Muscle layer of duodenum (tissue), 2 donors: ENCODE data around the gene FOXC2.

Experiments used
- H3K27ac ChIP-seq: one replicate; pipeline ENCODE4 v1.7.0; 2013; ENCODE audit warnings: mild to moderate bottlenecking, low read length
- H3K27me3 ChIP-seq: one replicate; pipeline ENCODE4 v1.7.0; 2013; ENCODE audit warnings: low read depth, mild to moderate bottlenecking, control low read depth, low read length
- H3K36me3 ChIP-seq, 2 donors: one replicate each; pipeline ENCODE4 v1.7.0; 2013; ENCODE audit warnings: low read length in 2 of 2, control low read depth in 1 of 2, mild to moderate bottlenecking in 1 of 2; ENCODE audit not compliant: insufficient read depth in 2 of 2, control insufficient read depth in 1 of 2
- H3K4me1 ChIP-seq, 2 donors: one replicate each; pipeline ENCODE4 v1.7.0; 2013; ENCODE audit warnings: low read length in 2 of 2, mild to moderate bottlenecking in 2 of 2, control low read depth in 1 of 2, moderate library complexity in 1 of 2; ENCODE audit not compliant: insufficient read depth in 2 of 2, control insufficient read depth in 1 of 2
- H3K4me3 ChIP-seq, 2 donors: one replicate each; pipeline ENCODE4 v1.7.0; 2013; ENCODE audit warnings: low read length in 2 of 2, low read depth in 1 of 2, mild to moderate bottlenecking in 1 of 2
- H3K9me3 ChIP-seq, 2 donors: one replicate each; pipeline ENCODE4 v1.7.0; 2013; ENCODE audit warnings: low read length in 2 of 2, control low read depth in 1 of 2, mild to moderate bottlenecking in 1 of 2; ENCODE audit not compliant: control insufficient read depth in 1 of 2
- donor health status: healthy.

The FOXC2 gene

GRCh38 chr16:86566601-86566965, at the start of gene FOXC2:
Gene FOXC2, plus strand, starts transcription at chr16:86566829. Its CDS starts 507 bp downstream, at chr16:86567336.
- H3K27me3 ChIP-seq, result peaks cover 54% of the 10 kb centered on the region
- peak within 1 kb of the TSS in 1 of 2 donors; percentile 30 for H3K4me3 ChIP-seq
- H3K36me3 ChIP-seq, result no peaks in the 10 kb centered on the region
- H3K4me1 ChIP-seq, result peaks cover 0 to 29% of the 10 kb centered on the region in 2 donors
- H3K9me3 ChIP-seq, result no peaks in the 10 kb centered on the region
- H3K27ac ChIP-seq, result no peak within 1 kb of the TSS

- Histone ChIP-seq H3K27ac (peak overlapping the region; percentile 83), H3K27me3 (peaks cover 5% of the 10 kb centered on the region), H3K9me3 (no peaks in the 10 kb centered on the region), H3K36me3 (no peaks in the 10 kb centered on the region), H3K4me3 (peak overlapping the region; percentile 5 to 87), H3K4me1 (peaks cover 7 to 31% of the 10 kb centered on the region in 2 donors)
Observed at GRCh38 chr16:86517033-86517432, 49.6 kb upstream of the FOXC2 start.

- Histone ChIP-seq H3K27me3 (peaks cover 5% of the 10 kb centered on the region), H3K4me3 (peak overlapping the region; percentile 5 to 87), H3K9me3 (no peaks in the 10 kb centered on the region), H3K36me3 (no peaks in the 10 kb centered on the region), H3K27ac (peak overlapping the region; percentile 83), H3K4me1 (peaks cover 7 to 31% of the 10 kb centered on the region in 2 donors)
Observed at GRCh38 chr16:86517652-86518258, 48.9 kb upstream of the FOXC2 start.

- H3K27me3 ChIP-seq, result peaks cover 5% of the 10 kb centered on the region
- H3K9me3 ChIP-seq, result no peaks in the 10 kb centered on the region
- H3K36me3 ChIP-seq, result no peaks in the 10 kb centered on the region
- H3K4me3 ChIP-seq, result peak overlapping the region in 1 of 2 donors; percentile 47
- peaks cover 7 to 39% of the 10 kb centered on the region in 2 donors for H3K4me1 ChIP-seq
- peak overlapping the region; percentile 2 for H3K27ac ChIP-seq
Observed at GRCh38 chr16:86519007-86519648, 47.5 kb upstream of the FOXC2 start.

- Histone ChIP-seq H3K4me1 (peaks cover 7 to 40% of the 10 kb centered on the region in 2 donors), H3K27me3 (peaks cover 5% of the 10 kb centered on the region), H3K36me3 (no peaks in the 10 kb centered on the region), H3K4me3 (peak overlapping the region; percentile 21 to 47), H3K27ac (no peak overlapping the region), H3K9me3 (no peaks in the 10 kb centered on the region)
Observed at GRCh38 chr16:86519649-86520316, 46.8 kb upstream of the FOXC2 start.

GRCh38 chr16:86520317-86521210, 46.1 kb upstream of the FOXC2 start:
- Histone ChIP-seq H3K27me3 (peaks cover 5% of the 10 kb centered on the region), H3K27ac (no peak overlapping the region), H3K9me3 (no peaks in the 10 kb centered on the region), H3K36me3 (no peaks in the 10 kb centered on the region), H3K4me3 (peak overlapping the region; percentile 21 to 47), H3K4me1 (peaks cover 7 to 40% of the 10 kb centered on the region in 2 donors)

- peaks cover 5% of the 10 kb centered on the region for H3K27me3 ChIP-seq
- no peaks in the 10 kb centered on the region for H3K36me3 ChIP-seq
- H3K4me3 ChIP-seq, result no peak overlapping the region
- no peak overlapping the region for H3K27ac ChIP-seq
- no peaks in the 10 kb centered on the region for H3K9me3 ChIP-seq
- peaks cover 7 to 40% of the 10 kb centered on the region in 2 donors for H3K4me1 ChIP-seq
Observed at GRCh38 chr16:86521236-86522197, 45.1 kb upstream of the FOXC2 start.

- Histone ChIP-seq H3K4me1 (peaks cover 7 to 36% of the 10 kb centered on the region in 2 donors), H3K36me3 (no peaks in the 10 kb centered on the region), H3K27ac (no peak overlapping the region), H3K9me3 (no peaks in the 10 kb centered on the region), H3K4me3 (no peak overlapping the region), H3K27me3 (no peaks in the 10 kb centered on the region)
Observed at GRCh38 chr16:86522634-86523033, 44.0 kb upstream of the FOXC2 start.

GRCh38 chr16:86523166-86523740, 43.4 kb upstream of the FOXC2 start:
- no peaks in the 10 kb centered on the region for H3K9me3 ChIP-seq
- no peak overlapping the region for H3K27ac ChIP-seq
- H3K27me3 ChIP-seq, result no peaks in the 10 kb centered on the region
- H3K4me3 ChIP-seq, result no peak overlapping the region
- H3K4me1 ChIP-seq, result peaks cover 4 to 30% of the 10 kb centered on the region in 2 donors
- no peaks in the 10 kb centered on the region for H3K36me3 ChIP-seq

- Histone ChIP-seq H3K9me3 (no peaks in the 10 kb centered on the region), H3K4me1 (peaks cover 4 to 26% of the 10 kb centered on the region in 2 donors), H3K36me3 (no peaks in the 10 kb centered on the region), H3K27ac (no peak overlapping the region), H3K4me3 (no peak overlapping the region), H3K27me3 (no peaks in the 10 kb centered on the region)
Observed at GRCh38 chr16:86524029-86524428, 42.6 kb upstream of the FOXC2 start.
